HG03196 (cell line): ENCODE measurements around the gene TBC1D5.
"Not testable (repeated sequence)": the region's sequence is repeated elsewhere in the genome, so short reads cannot be mapped to it uniquely, and the experiment has no call there.

Experiments
- ATAC-seq: cut with Tn5 transposase; IDR thresholded peaks from one replicate; pipeline ENCODE4 v1.9.1; 2021; ENCODE audit not compliant: unreplicated experiment

The TBC1D5 gene

DNA sequence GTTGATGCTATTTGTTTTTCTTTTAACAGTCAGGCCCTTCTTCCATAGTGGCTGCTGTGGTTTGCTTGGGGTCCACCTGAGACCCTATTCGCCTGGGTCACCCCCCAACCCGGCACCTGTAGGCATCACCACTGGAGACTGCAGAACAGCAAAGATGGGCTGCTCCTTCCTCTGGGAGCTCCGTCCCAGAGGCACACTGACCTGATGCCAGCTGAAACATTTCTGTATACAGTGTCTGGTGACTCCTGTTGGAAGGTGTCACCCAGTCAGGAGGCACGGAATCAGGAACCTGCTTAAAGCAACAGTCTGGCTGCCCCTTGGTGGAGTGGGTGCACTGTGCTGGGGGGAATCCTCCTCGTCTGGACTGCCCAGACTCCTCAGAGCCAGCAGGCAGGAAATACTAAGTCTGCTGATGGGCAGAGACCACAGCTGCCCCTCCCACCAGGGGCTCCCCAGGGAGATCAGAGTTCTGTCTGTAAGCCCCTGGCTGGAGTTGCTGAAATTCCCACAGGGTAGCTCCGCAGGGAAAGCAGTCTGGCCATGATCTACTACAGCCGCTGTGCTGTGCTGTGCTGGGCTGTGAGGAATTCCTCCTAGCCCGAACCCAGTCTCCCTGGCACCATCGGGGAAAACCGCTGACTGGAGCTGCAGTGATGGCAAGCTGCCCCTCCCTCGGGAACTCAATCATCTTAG, 248.2 kb downstream of the TBC1D5 start:
- no peak for ATAC-seq

DNA sequence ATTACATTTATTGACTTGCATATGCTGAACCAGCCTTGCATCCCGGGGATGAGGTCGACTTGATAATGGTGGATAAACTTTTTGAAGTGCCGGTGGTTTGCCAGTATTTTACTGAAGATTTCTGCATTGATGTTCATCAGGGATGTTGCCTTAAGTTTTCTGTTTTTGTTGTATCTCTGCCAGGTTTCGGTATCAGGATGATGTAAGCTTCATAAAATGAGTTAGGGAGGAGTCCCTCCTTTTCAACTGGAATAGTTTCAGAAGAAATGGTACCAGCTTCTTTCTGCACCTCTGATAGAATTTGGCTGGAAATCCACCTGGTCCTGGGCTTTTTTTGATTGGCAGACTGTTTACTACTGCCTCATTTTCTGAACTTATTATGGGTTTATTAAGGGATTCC, 250.8 kb downstream of the TBC1D5 start:
- ATAC-seq: no peak

DNA sequence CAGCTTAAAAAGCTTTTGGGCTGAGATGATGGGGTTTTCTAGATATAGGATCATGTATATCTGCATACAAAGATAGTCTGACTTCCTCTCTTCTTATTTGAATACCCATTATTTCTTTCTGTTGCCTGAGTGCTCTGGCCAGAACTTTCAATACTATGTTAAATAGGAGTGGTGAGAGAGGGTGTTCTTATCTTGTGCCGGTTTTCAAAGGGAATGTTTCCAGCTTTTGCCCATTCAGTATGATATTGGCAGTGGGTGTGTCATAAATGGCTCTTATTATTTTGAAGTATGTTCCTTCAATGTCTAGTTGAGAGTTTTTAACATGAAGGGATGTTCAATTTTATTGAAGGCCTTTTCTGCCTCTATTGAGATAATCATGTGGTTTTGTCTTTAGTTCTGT, 251.2 kb downstream of the TBC1D5 start:
- not testable (repeated sequence) for ATAC-seq

GRCh38 chr3:17489139-17489538, 253.3 kb downstream of the TBC1D5 start:
- ATAC-seq: no peak

DNA sequence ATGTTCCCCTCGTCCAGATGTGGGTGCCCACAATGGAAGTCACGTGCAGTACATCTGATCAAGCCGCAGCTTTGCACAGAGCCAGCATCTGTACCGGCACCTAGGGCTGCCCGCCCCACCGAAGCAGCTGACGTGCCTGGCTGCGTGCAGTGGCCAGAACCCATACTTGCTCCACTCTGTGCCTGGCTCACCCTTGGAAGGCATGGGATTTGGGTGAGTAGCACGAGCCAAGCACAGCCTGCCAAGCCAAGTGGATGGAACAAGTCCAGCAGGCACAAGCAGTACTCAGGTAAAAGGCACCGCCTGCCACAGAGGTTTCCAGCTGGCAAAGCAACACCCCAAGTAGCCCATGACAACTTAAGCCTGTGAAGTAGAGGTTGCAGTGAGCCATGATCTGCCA, 261.3 kb downstream of the TBC1D5 start:
- no peak for ATAC-seq

DNA sequence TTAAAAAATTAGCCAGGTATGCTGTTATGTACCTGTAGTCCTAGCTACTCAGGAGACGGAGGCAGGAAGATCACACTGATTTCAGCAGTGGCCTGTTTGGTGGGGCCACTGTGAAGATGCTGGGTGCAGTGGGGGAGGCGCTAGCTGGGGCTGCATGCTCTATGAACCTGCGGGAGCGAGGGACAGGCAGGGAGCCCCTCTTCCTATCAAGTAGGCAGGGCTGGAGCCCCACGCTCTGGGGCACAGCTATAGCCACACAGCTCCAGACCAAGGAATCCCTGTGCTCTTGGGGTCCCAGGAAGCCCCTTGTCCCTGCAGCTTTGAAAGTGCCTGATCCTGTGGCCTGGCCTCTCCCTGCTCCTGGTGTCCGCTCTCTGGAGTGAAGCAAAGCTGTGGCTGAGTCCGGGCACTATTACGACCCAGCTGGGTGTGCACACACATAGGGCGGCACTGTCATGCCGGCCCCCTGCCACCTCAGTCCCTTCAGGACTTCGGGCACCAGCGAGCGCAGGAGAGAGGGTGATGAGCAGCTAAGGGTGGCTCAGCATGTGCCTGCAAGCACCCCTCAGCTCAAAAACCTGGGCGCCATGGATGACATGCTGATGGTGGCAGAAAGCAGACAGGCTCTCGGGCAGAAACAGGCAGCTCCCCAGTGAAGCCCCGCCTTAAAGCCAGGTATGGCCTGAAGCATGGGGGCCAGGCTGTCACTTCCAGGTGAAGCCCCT, 262.6 kb downstream of the TBC1D5 start:
- no peak for ATAC-seq

- no peak for ATAC-seq
Measured at GRCh38 chr3:17478673-17479072, 263.8 kb downstream of the TBC1D5 start.

- no peak for ATAC-seq
Measured at GRCh38 chr3:17473761-17474160, 268.7 kb downstream of the TBC1D5 start.

DNA sequence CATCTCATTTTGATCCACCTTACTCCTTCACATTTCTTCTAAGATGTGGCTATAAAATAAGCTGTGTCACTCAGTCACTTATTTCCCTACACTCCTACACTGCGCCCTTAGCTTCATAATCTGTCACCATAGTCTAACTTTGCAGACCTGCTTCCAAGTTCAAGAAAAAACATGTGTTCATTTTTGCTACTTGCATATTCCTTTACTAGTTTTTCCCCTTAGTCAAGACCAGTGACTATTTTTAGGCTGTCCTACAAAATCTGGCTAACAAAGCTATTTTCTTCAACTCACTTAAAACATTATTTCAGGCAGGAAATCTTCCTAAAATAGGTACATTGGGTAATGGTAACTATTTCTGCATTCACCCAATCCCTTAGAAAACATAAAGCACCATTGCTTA, 272.5 kb downstream of the TBC1D5 start:
- no peak for ATAC-seq

DNA sequence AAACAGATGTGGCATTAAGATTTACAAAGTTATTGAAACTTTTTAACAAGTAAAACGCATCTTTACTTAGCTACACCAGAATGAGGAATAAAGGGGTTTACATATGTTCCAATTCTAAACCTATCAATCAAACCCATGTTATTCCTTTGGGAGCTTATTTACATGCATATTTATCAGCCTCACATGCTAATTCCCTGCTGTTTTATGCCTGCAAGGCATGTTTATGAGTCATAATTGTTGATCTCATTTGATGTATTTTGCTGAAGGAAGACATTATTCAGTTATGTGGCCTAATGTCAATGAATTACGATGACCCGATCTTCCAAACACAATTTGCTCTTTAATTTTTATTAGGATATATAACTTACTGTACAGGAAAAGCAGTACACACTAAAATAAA, 272.9 kb downstream of the TBC1D5 start:
- ATAC-seq: no peak

GRCh38 chr3:17466028-17466427, 276.4 kb downstream of the TBC1D5 start:
- no peak for ATAC-seq

- ATAC-seq: no peak
Measured at GRCh38 chr3:17459470-17459993, 282.9 kb downstream of the TBC1D5 start.

DNA sequence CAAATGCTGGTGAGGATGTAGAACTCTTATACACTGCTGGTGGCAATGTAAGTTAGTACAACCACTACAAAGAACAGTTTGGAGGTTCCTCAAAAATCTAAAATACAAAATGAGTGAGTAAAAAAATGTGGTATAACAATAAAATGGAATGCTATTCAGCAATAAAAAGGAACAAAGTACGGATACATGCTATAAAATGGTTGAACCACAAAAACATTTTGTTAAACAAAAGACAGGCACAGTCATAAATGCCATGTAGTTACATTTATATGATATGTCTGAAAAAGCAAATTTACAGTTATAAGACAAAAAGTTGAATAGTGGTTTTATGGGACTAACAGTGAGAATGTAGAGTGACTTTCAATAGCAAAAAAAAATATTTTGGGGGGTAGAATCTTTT, 285.8 kb downstream of the TBC1D5 start:
- ATAC-seq: no peak

DNA sequence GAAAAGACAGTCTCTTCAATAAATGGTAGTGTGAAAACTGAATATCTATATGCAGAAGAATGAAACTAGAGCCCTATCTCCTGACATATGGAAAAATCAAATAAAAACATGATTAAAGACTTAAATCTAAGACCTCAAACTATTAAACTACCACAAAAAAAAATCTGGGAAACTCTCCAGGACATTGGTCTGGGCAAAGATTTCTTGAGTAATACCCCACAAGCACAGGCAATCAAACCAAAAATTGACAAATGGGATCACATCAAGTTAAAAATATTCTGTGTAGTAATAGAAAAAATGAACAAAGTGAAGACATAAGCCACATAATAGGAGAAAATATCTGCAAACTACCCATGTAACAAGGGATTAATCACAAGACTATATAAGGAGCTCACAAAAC, 286.4 kb downstream of the TBC1D5 start:
- ATAC-seq: no peak

- ATAC-seq: no peak
Measured at GRCh38 chr3:17444865-17445264, 297.6 kb downstream of the TBC1D5 start.

DNA sequence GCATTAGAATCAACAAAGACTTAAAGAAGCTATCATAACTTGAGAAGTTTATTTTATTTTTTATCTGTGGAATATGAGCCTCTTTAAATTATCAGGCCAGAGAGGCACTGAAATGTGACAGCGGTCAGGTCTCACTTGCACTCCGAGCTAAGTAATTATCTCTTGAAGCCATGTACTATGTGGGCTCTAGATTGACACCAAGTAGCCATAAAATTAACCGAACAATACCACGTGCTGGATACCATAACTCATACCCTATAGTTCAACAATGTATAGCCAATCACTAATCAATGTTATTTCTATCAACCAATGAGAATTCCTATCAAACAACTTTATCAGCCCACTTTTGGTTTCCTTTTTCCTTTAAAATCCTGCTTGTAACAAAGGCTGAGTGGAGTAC, 299.3 kb downstream of the TBC1D5 start:
- no peak for ATAC-seq

DNA sequence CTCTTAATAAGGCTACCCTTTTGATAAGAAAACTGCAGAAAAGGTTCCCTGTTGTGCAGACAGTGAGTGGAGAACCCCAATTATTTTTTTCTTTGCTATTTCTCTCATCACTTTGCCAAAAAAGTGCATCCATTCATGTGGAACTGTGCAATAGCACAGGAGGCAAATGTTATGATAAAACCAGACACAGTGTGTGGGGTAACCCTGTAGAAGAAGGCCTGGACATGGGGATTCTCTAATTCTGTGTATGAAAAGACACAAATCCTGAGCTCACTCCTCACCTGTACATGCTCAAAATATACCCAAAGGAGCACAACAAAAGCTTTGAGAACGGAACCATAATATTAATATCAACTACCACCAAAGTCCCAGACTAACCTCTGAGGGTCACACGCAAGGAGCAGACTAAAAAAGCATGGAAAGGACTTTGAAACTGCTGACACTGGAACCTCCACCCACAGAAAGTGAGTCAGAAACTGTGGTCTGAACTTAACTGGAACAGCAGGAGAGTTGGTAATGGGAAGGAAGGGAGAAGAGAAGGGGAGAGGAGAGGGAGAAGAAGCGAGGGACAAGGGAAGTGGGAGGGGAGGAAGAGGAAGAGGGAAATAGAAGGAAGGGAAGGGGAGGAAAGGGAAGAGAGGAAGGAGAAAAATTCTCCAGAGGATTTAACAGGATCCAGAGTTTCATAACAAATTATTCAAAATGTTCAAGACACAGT, 299.9 kb downstream of the TBC1D5 start:
- ATAC-seq: no peak

DNA sequence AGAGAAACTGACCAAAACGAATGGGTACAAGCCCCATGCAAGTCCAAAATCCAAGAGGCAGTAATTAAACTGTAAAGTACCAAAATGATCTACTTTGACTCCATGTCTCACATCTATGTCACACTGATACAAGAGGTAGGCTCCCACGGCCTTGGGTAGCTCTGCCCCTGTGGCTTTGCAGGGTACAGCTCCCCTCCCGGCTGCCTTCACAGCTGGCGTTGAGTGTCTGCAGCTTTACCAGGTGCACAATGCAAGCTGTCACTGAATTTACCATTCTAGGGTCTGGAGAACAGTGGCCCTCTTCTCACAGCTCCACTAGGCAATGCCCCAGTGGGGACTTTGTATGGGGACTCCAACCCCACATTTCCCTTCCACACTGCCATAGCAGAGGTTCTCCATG, 308.6 kb downstream of the TBC1D5 start:
- no peak for ATAC-seq

DNA sequence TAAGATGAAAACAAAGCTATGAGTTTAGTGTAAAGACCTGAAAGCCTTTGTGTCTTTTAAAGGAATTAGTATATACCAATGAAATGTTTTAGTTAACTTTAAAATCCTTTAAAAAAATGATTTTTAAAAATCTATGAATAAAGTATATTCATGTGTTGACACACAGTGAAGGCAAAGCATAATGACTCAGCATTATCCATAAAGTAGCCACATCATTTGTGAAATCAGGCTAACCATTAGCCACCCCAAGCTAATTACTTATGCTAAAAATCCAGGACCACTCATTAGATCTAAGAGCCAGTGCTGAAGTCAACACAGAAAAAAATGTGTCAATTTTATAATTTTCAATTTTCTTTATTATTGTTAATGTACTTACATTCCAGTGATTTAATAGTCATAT, 310.2 kb downstream of the TBC1D5 start:
- ATAC-seq: no peak

GRCh38 chr3:17431484-17432045, 310.9 kb downstream of the TBC1D5 start:
- no peak for ATAC-seq

GRCh38 chr3:17431004-17431403, 311.4 kb downstream of the TBC1D5 start:
- no peak for ATAC-seq

- no peak for ATAC-seq
Measured at GRCh38 chr3:17430582-17430981, 311.8 kb downstream of the TBC1D5 start.
